GM23248 (cell line): ENCODE measurements around the gene MPST.

Experiments used
- EZH2 ChIP-seq: fragments of 200-600 bp; sonication (generic); IDR thresholded peaks from 2 replicates; pipeline ENCODE4 v1.6.1; 2018; ENCODE audit warnings: antibody characterized with exemption, mild to moderate bottlenecking; ENCODE audit not compliant: insufficient read depth, poor library complexity, severe bottlenecking
- EZH2phosphoT487 ChIP-seq: fragments of 200-600 bp; sonication (generic); IDR thresholded peaks from 2 replicates; pipeline ENCODE4 v1.6.1; 2018; ENCODE audit warnings: antibody characterized with exemption, moderate library complexity, mild to moderate bottlenecking, low read depth; ENCODE audit not compliant: insufficient read depth

- TF ChIP-seq EZH2phosphoT487 (no peak), EZH2 (no peak)
These were observed 11.9 kb upstream of the MPST start for GRCh38 chr22:37007651-37008050.
